GM23248 (cell line): ENCODE results near the gene CRHBP. TPM values are rescaled to one million over a fixed set of nuclear protein-coding genes. Genes with fewer than 3 reads are reported as not detected.

Source experiments
- DNase-seq: peaks from one replicate; pipeline ENCODE4 v3.0.0-alpha.2; 2015
- H2AFZ ChIP-seq: fragments of 200-600 bp; sonication (generic); 2 replicates; pipeline ENCODE4 v1.6.1; 2016; ENCODE audit warnings: antibody characterized with exemption
- H3F3A ChIP-seq: fragments of 200-600 bp; sonication (generic); 2 replicates; pipeline ENCODE4 v1.6.1; 2016; ENCODE audit warnings: mild to moderate bottlenecking, antibody characterized with exemption, mixed run types; ENCODE audit not compliant: insufficient read depth
- H3K27ac ChIP-seq: fragments of 200-600 bp; sonication (generic); 2 replicates; pipeline ENCODE4 v1.5.1; 2016; ENCODE audit warnings: mild to moderate bottlenecking
- H3K27me3 ChIP-seq: fragments of 200-600 bp; sonication (generic); replicated peaks from 2 replicates; pipeline ENCODE4 v1.6.1; 2016; ENCODE audit warnings: mild to moderate bottlenecking; ENCODE audit not compliant: insufficient read depth
- H3K36me3 ChIP-seq: fragments of 200-600 bp; sonication (generic); 2 replicates; pipeline ENCODE4 v1.6.1; 2016; ENCODE audit warnings: low read depth, mild to moderate bottlenecking
- H3K4me1 ChIP-seq: fragments of 200-600 bp; sonication (generic); 2 replicates; pipeline ENCODE4 v1.6.1; 2016; ENCODE audit warnings: mild to moderate bottlenecking; ENCODE audit not compliant: insufficient read depth
- H3K4me2 ChIP-seq: fragments of 200-600 bp; sonication (generic); one replicate; pipeline ENCODE4 v1.6.1; 2016; ENCODE audit warnings: mild to moderate bottlenecking; ENCODE audit not compliant: unreplicated experiment
- H3K4me3 ChIP-seq: fragments of 200-600 bp; sonication (generic); 2 replicates; pipeline ENCODE4 v1.5.1; 2016; ENCODE audit warnings: mild to moderate bottlenecking
- H3K79me2 ChIP-seq: fragments of 200-600 bp; sonication (generic); 2 replicates; pipeline ENCODE4 v1.6.1; 2016; ENCODE audit warnings: mild to moderate bottlenecking; ENCODE audit not compliant: insufficient read depth
- H3K9ac ChIP-seq: fragments of 200-600 bp; sonication (generic); 2 replicates; pipeline ENCODE4 v1.6.1; 2016; ENCODE audit warnings: mild to moderate bottlenecking
- H3K9me2 ChIP-seq: fragments of 200-600 bp; sonication (generic); 2 replicates; pipeline ENCODE4 v1.6.1; 2016; ENCODE audit warnings: mixed run types, mild to moderate bottlenecking, moderate library complexity; ENCODE audit not compliant: insufficient read depth
- H3K9me3 ChIP-seq: fragments of 200-600 bp; sonication (generic); one replicate; pipeline ENCODE4 v1.6.1; 2017; ENCODE audit warnings: low read depth
- H4K20me1 ChIP-seq: fragments of 200-600 bp; sonication (generic); 2 replicates; pipeline ENCODE4 v1.6.0; 2016; ENCODE audit not compliant: insufficient read depth
- EZH2 ChIP-seq: fragments of 200-600 bp; sonication (generic); IDR thresholded peaks from 2 replicates; pipeline ENCODE4 v1.6.1; 2018; ENCODE audit warnings: antibody characterized with exemption, mild to moderate bottlenecking; ENCODE audit not compliant: insufficient read depth, poor library complexity, severe bottlenecking
- EZH2phosphoT487 ChIP-seq: fragments of 200-600 bp; sonication (generic); IDR thresholded peaks from 2 replicates; pipeline ENCODE4 v1.6.1; 2018; ENCODE audit warnings: antibody characterized with exemption, moderate library complexity, mild to moderate bottlenecking, low read depth; ENCODE audit not compliant: insufficient read depth
- WGBS, 2 experiments: methylation state at CpG; one replicate each; pipeline ENCODE4 v1.1.6; 2015 to 2017; ENCODE audit warnings: low lambda C conversion rate in 2 of 2, low coverage in 1 of 2; ENCODE audit errors: missing lambda C conversion rate in 2 of 2; 5-methylcytosine and 5-hydroxymethylcytosine counted together
- in situ Hi-C: fragments of 300-500 bp; cut with MboI; formaldehyde crosslinking; loops from 2 replicates; pipeline ENCODE4 v1.15.0; 2020
- polyA plus RNA-seq: library from polyadenylated mRNA; unstranded; fragments of >200 nt; fragmentation: Nextera tagmentation; extraction: Ambion mirVana; gene quantifications from 2 replicates; pipeline ENCODE4 v1.2.1, GENCODE V29; 2016
- total RNA-seq: library from RNA; depleted of rRNA; stranded (reverse); fragments of >200 nt; shearing (Covaris generic); gene quantifications from 2 replicates; pipeline ENCODE4 v1.2.3, GENCODE V29; 2014

CRHBP gene
- total and polyA plus RNA-seq, 2 experiments from 2014 or later, result not detected

DNA sequence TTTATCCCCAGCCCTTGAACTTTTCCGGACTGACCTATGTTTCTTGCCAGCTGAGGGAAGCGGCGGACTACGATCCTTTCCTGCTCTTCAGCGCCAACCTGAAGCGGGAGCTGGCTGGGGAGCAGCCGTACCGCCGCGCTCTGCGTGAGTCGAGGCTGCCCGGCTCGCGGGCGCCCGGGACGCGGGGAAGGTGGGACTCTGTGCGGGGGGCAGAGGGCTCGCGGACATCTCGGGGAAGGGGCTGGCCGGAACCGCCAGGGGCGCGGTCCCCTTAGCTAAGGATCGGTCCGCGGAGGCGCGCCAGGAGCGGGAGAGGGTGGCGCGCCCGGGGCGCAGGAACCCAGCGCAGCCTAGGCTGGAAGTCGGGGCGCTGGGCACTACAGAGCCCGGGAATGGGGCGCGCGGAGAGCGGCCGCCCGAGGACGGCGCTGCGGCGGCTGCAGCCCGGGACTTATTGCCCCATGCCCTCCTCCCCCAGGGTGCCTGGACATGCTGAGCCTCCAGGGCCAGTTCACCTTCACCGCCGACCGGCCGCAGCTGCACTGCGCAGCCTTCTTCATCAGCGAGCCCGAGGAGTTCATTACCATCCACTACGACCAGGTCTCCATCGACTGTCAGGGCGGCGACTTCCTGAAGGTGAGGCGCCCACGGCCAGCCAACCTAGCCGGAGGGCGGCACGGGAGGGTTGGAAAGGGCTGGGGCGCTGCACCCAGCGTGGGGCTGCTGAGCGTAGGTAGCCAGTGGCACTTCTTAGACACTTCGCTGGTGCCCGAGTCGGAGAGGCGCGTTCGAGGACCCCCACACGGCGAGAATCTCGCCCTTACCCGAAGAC is 922 bp downstream of the CRHBP start:
- Histone ChIP-seq H3K9me3 (no peaks in the 10 kb centered on the region), H3F3A (no peaks in the 10 kb centered on the region), H3K9ac (no peak overlapping the region), H3K27ac (no peak overlapping the region), H3K4me3 (peak overlapping the region; percentile 51; the same call in 1 of the 2 replicates), H4K20me1 (no peaks in the 10 kb centered on the region), H3K79me2 (no peaks in the 10 kb centered on the region), H3K9me2 (no peaks in the 10 kb centered on the region), H3K27me3 (peaks cover 56% of the 10 kb centered on the region), H2AFZ (no peak overlapping the region), H3K36me3 (no peaks in the 10 kb centered on the region), H3K4me2 (peak overlapping the region; percentile 42), H3K4me1 (no peaks in the 10 kb centered on the region)
- in situ Hi-C loops, result no loop called here
- WGBS, 2 experiments, result 5 to 6% methylated on average over 55 to 65 of the region's 81 CpGs
- DNase-seq, result peak; percentile 29
- no peak for TF ChIP-seq EZH2phosphoT487
- peak; percentile 8 for TF ChIP-seq EZH2

DNA sequence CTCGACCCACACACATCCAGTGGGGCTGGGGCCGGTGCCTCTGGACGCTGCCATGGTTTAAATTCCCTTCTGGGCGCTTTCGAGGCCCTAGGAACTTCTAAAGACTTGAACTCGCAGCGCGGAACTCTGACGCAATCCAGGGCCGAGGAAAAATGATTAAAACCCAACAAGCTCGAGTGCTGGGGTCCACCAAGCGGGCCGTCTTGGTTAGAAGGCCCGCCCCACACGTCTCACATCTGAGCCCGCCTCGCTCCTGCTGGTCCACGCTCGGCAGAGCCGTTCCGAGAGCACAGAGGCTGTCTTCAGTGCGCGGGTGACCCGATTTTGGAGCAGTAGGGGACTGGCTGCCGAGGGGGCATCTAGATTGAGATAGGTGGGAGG is 1.5 kb downstream of the CRHBP start:
- no peak overlapping the region for H3K4me2 ChIP-seq

DNA sequence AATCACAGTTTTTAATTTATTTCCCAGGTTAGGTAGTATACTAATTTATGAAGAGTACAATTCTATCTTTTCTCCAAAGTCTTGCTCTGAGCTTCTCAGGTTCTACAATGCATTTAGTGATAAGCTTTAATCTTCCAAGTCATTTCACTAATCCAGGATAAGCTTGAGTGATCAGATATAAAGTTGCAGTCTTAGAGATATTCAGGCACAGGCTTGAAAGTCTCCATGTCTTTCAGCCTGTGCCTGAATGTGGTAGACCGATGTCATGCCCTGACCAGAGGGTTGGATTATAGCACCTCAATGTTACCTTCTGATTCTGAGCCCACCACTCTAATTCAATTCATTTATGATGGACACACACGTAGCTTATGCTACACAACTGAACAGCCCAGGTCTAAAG is 3.2 kb downstream of the CRHBP start:
- Histone ChIP-seq H2AFZ (no peak overlapping the region), H3K9ac (no peak overlapping the region), H3F3A (no peaks in the 10 kb centered on the region), H3K27me3 (peaks cover 48% of the 10 kb centered on the region), H3K27ac (no peak overlapping the region), H3K4me1 (no peaks in the 10 kb centered on the region), H3K79me2 (no peaks in the 10 kb centered on the region), H3K9me2 (no peaks in the 10 kb centered on the region), H3K9me3 (no peaks in the 10 kb centered on the region), H3K36me3 (no peaks in the 10 kb centered on the region), H4K20me1 (no peaks in the 10 kb centered on the region), H3K4me3 (no peak overlapping the region), H3K4me2 (no peak overlapping the region)
- in situ Hi-C loops, result no loop called here
- WGBS, 2 experiments, result 71 to 81% methylated on average over 2 of the region's 2 CpGs
- no peak for DNase-seq
- TF ChIP-seq EZH2phosphoT487, result no peak
- no peak for TF ChIP-seq EZH2

More for the DNA sequence above, 1.5 kb downstream of the CRHBP start:
- no peaks in the 10 kb centered on the region for H3K9me2 ChIP-seq
- H3K36me3 ChIP-seq, result no peaks in the 10 kb centered on the region
- in situ Hi-C loops, result no loop called here
- no peak for DNase-seq
- TF ChIP-seq EZH2phosphoT487 (no peak), EZH2 (no peak)
- H3K9ac ChIP-seq, result no peak overlapping the region
- H3K79me2 ChIP-seq, result no peaks in the 10 kb centered on the region
- no peaks in the 10 kb centered on the region for H4K20me1 ChIP-seq
- H3K27ac ChIP-seq, result no peak overlapping the region
- no peaks in the 10 kb centered on the region for H3F3A ChIP-seq
- no peak overlapping the region for H2AFZ ChIP-seq
- WGBS, 2 experiments, result 9 to 10% methylated on average over 25 of the region's 25 CpGs
- peaks cover 55% of the 10 kb centered on the region for H3K27me3 ChIP-seq
- no peaks in the 10 kb centered on the region for H3K9me3 ChIP-seq
- no peak overlapping the region for H3K4me3 ChIP-seq
- no peaks in the 10 kb centered on the region for H3K4me1 ChIP-seq

DNA sequence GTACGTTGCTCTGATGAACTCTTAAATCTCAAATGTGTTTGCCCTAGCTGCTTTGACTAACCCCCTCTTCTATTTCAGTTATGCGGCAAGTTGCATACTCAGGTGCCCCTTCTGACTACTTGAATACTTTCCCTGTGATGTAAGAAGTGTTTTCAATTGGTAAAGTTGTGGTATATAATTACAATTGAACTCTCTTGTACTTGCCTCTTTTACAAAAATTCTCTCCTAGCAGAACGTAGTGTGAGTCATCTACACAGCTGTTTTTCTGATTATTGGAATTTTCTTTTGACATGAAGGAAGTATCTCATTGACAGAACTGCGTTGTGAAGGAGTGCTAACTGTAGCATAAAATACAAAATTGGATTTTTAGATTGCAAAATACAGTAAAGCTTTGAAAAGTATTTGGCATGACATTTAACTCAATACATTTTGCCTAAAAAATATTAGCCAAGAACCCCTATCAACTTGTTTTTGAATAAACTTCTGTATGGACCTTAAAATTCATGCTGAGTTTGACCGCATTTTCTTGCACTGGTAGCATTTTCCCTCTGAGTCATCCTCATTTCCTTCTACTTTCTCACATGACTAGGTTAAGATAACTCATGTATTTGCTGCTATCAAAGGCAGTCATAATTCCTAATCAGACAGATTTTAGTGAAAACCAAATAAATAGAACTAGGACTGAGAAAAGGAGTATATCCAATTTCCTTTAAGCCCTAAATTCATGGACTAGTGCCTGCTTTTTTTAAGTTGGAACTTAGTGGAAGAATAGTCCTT is 6.3 kb downstream of the CRHBP start:
- H3K4me1 ChIP-seq, result no peaks in the 10 kb centered on the region
- H3K27ac ChIP-seq, result no peak overlapping the region
- no peak overlapping the region for H3K4me3 ChIP-seq
- H3K9me2 ChIP-seq, result no peaks in the 10 kb centered on the region
- no peak overlapping the region for H2AFZ ChIP-seq
- no peak for TF ChIP-seq EZH2
- 54 to 56% methylated on average over 5 of the region's 5 CpGs for WGBS, 2 experiments
- no peak overlapping the region for H3K9ac ChIP-seq
- H3K9me3 ChIP-seq, result no peaks in the 10 kb centered on the region
- peaks cover 34% of the 10 kb centered on the region for H3K27me3 ChIP-seq
- no peak overlapping the region for H3K4me2 ChIP-seq
- H3K36me3 ChIP-seq, result no peaks in the 10 kb centered on the region
- DNase-seq, result peak; percentile 42
- no peaks in the 10 kb centered on the region for H3K79me2 ChIP-seq
- H4K20me1 ChIP-seq, result no peaks in the 10 kb centered on the region
- in situ Hi-C loops, result no loop called here
- no peaks in the 10 kb centered on the region for H3F3A ChIP-seq
